H7 (cell line): ENCODE data around the gene GALNT18. TPM values are rescaled to one million over a fixed set of nuclear protein-coding genes. Genes with fewer than 3 reads are reported as not detected.

Source experiments
- DNase-seq: peaks from one replicate; pipeline ENCODE4 v3.0.0; 2012
- H3K27me3 ChIP-seq: 2 replicates; pipeline ENCODE4 v1.6.0; 2011; ENCODE audit warnings: mild to moderate bottlenecking, low read length; ENCODE audit not compliant: control insufficient read depth, insufficient read depth
- H3K36me3 ChIP-seq: replicated peaks from 2 replicates; pipeline ENCODE4 v1.5.1; 2011; ENCODE audit warnings: low read length; ENCODE audit not compliant: control insufficient read depth, insufficient read depth
- H3K4me3 ChIP-seq: 2 replicates; pipeline ENCODE4 v1.5.1; 2011; ENCODE audit warnings: low read depth, mild to moderate bottlenecking, control low read depth, low read length, moderate library complexity; ENCODE audit not compliant: insufficient read depth
- total RNA-seq: library from RNA; depleted of rRNA; stranded (reverse); fragments of >200 nt; shearing (Covaris generic); gene quantifications from 2 replicates; pipeline ENCODE4 v1.2.3, GENCODE V29; 2014; rRNA removed

The GALNT18 gene
- total RNA-seq, 1 experiment from 2014 or later, result 1.9 TPM

DNA sequence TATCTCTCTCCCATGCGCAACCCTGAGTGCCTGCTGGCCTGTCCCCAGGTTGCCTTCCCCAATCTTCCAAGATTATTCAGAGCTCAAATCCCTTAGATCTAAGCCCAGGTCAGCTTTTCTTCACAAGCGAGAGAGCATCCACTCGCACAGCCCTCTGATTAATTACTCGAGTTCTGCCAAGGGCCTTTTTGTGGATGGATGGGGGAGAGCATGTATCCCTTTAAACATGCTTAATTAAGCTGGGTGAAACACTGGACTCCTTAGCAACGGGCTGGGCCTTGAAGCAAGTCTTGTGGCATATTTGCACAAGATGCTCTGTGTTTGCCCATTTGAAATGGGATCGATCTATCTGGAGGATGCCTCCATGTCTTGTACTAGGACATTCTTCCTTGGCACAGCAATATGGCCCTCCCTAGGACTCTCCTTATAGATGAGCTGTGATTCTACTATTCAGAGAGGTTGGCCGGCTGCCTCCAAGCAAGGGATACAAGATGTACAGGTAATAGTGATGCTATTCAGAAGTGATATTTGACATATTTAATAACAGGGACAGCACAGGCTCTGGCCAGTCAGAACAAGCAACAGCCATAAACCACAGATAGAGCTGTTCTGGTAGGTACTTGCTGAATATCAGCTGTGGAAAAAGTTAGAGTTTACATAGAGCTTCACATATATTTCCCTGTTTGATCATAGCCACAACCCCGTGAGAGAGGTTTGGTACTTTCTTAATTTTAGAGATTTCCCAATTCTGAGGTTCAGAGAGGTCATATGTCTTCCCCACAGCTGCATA is 394.3 kb downstream of the GALNT18 start:
- H3K4me3 ChIP-seq, result no peak overlapping the region
- H3K36me3 ChIP-seq, result no peaks in the 10 kb centered on the region
- H3K27me3 ChIP-seq, result no peaks in the 10 kb centered on the region
- no peak for DNase-seq

Other genes starting within 250 kb of the GALNT18 start
- 25.8 and 32.8 TPM in 2 replicates for gene USP47, start 220.0 kb upstream of the GALNT18 start, total RNA-seq